NCI-H510A treated with DMSO at 0.1 percent for 48 hours (cell line): ENCODE results near the gene BRIP1.
A peak's percentile ranks its signal among the peaks of the same experiment; 100 is the strongest.

ENCODE experiments used
- DNase-seq: peaks from one replicate; lab custom pipeline; 2025; lab: John Stamatoyannopoulos, UW

The BRIP1 gene

DNA sequence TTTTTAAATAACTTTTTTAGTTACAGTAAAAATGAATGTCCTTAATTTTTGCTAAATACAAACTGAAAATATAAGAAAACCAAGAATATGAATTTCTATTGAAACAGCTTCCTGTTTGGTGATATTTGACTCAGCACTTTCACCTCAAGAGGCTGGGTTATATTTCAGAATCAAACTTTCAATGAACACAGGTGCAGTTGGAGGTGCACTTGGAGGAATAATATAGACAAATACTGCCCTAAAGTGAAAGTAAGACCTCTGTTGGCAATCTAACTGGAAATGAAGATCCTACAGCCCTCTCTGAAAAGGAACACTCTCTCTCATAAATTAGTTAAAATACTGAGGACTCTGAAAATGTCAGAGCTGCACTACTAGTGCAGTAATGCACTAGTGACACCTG lies 106.2 kb downstream of the BRIP1 start:
- DNase-seq, result peak; percentile 8

DNA sequence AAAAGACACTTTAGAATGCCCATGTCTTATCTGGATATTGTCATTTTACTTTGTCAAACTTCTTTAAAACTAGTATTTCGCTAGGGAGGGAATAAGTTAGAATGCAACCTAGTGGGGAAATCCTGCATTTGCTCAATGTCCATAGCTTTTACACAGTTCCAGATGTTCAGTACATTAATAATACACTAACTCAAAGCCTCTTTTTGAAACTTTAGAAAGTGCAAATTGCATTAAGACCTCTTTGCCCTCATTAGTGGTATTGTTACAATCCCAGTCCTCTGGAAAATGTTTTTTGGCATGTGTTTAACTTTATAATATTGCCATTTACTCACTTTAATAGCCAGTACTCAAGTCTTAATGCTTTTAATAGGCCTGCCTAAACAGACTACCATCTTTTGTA lies 106.8 kb downstream of the BRIP1 start:
- DNase-seq, result no peak

DNA sequence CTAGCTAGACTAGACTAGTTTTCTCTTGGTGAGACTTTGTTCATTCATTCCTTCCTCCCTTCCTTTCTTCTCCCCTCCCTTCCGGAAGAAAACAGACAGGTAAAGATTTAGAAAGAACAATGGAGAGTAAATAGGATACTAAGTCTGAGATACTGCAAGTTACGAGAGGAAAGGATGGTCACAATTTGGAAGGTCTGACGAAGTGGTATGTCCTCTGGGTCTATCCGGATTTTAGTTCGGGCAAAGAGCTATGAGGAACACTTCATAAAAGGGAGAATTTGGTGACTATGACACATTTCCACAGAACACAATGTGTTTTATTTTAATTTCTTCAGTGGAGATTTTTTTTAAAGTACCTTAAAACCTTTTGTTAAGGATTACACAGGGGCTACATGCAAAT lies 107.7 kb downstream of the BRIP1 start:
- DNase-seq, result no peak

DNA sequence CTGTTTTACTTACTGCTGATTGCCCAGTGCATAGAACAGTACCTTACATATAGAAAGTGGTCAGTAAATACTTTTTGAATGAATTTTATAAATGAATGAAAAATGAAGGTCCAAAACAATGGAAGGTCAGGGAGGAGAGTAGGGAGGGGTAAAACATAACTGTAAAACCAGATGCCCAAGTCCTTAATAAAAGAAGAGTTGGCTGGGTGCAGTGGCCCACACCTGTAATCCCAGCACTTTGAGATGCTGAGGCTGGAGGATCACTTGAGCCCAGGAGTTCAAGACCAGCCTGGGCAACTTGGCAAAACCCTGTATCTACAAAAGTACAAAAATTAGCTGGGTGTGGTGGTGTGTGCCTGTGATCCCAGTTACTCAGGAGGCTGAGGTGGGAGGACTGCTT lies 108.2 kb downstream of the BRIP1 start:
- no peak for DNase-seq

DNA sequence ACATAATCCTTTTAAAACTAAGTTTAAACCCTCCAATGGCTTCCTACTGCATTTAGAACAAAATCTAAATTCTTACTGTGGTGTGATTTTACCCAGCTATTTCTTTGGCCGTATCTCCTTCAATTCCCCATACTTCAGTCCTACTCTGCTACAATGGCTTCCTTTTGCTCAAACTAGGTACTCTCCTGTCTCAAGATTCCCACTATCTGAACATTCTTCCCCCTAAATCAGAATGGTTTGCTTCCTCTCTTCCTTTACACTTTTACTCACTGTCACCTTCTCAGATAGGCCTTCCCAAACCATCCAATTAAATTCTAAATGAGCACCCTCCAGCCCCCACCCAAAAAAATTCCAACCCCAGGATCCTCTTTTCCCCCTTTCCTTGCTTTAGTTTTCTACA lies 109.2 kb downstream of the BRIP1 start:
- DNase-seq, result no peak

DNA sequence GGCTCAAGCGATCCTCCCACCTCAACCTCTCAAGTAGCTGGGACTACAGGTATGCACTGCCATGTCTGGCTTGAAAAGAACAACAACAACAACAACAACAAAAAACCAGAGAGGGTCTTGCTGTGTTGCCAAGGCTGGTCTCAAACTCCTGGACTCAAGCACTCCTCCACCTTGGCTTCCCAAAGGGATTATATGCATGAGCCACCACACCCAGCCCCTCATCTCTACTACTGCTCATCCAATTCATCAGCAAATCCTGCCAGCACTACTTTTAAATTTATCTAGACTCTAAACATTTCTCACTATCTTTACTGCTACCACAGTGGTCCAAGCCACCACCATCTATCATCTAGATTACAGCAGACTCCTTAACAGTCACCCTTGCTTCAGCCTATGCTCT lies 109.6 kb downstream of the BRIP1 start:
- no peak for DNase-seq

DNA sequence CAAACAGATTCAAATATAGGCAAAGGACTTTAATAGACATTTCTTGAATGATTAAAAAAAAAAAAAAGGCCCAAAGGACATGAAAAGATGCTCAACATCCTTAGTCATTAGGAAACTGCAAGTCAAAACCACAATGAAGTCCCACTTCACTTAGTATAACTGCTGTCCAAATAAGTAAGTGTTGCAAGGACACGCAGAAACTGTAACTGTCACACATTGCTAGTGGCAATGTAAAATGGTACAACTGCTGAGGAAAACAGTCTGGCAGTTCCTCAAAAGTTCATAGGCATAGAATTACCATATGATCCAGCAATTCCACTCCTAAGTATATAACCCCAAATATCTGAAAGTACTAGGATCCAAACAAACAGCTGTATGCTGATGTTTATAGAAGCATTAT lies 112.7 kb downstream of the BRIP1 start:
- DNase-seq, result no peak

DNA sequence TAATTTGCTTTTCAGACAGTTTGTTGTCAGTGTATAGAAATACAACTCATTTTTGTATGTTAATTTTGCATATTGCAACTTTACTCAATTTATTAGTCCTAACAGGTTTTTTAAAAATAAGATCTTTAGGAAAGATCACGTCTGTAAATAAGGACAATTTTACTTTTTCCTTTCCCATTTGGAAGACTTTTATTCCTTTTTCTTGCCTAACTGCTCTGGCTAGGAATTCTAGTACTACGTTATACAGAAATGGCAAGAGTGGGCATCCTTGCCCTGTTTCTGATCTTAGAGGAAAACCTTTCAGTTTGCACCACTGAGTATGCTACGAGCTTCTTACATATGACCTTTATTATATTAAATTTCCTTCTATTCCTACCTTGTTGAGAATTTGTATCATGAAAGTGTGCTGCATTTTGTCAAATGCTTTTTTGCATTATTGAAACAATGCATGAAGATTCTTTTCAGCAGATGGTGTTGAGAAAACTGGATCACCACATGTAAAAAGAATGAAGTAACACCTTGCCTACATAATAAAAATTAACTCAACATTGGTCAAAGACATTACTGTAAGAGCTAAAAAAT lies 113.4 kb downstream of the BRIP1 start:
- no peak for DNase-seq

DNA sequence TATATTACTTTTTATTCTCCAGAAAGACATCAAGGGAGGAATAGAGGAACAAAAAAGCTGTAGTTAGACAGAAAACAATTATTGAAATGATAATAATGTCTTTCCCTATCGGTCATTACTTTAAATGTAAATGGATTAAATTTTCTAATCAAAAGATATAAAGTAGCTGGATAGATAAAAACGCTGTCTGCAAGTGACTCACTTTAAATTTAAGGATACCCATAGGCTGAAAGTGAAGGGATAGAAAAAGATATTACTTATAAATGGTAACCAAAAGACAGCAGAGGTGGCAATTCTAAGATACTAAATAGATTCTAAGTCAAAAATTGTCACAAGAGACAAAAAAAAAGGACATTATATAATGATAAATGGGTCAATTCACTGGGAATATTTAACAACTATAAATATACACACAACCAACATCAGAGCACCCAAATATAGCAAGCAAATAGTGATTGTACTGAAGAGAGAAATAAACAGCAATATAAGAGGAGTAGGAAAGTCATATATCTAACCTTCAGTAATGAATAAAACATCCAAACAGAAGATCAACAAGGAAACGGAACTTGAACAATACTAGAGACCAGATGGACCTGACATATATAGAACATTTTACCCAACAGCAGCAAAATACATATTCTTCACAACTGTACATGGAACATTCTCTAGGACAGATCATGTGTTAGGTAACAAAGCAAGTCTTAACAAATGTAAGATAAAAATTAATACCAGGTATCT lies 116.9 kb downstream of the BRIP1 start:
- no peak for DNase-seq

DNA sequence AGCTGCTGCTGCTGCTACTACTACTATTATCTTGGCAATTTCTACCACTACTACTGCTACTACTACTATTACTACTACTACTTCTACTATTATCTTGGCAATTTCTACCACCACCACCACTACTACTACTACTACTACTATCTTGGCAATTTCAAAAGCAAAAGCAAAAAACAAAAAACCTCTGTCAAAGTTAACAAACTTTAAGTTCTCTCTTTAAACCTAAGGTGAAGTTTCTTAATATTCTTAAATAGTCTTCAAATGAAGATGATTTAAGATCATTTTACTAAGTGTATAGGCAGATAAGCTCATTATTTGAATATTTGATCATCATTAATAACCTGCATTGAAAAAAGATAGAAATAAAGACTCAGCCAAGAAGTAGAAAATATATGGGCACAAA lies 118.5 kb downstream of the BRIP1 start:
- no peak for DNase-seq

DNA sequence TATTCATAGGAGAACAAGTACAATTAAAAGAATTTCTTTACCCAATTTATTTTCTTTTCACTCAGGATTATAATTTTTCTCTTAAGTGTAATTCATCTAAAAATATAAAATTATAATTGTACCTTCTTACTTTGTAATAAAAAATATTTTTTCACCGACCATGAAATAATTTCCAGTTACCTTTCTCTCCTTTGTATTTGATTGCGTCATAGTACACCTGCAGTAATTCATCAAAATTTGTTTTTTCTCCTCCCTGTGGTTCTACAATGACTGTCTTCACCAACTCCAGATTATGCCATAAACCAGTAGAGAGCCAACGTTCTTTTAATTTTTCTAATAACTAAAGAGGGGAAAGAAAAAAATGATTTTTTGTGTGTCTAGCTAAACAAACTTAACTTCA lies 119.1 kb downstream of the BRIP1 start:
- no peak for DNase-seq

DNA sequence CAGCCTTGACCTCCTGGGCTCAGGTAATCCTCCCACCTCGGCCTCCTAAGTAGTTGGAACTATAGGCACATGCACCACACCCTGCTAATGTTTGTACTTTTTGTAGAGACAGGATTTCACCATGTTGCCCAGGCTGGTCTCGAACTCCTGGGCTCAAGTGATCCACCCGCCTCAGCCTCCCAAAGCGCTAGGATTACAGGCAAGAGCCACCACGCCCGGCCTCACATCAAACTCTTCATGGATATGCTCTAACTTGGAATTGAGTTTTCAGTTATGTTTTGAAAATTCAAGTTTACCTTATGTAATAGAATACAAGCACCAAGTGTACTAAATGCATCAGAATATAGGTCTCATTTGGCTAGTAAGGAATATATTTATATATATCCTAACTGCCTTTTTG lies 119.6 kb downstream of the BRIP1 start:
- DNase-seq, result no peak

DNA sequence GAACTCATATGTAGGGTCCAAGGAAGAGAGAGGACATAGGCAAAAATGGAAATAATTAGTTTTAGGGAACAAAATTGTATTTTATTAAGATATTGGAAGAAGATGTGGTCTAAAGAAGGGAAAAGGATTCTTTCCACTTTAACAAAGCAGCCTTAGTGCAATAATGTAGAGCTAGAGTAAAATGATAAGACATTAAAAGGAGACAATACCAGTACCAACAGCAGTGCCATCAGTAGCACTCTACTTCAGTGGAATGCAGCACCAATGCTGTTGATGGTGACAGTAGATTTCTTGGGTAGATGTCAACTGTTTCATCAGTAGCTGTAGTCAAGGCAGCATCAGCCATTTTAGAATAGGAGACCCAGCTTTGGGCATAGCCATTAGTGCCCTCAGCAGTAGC lies 124.3 kb downstream of the BRIP1 start:
- DNase-seq, result no peak

DNA sequence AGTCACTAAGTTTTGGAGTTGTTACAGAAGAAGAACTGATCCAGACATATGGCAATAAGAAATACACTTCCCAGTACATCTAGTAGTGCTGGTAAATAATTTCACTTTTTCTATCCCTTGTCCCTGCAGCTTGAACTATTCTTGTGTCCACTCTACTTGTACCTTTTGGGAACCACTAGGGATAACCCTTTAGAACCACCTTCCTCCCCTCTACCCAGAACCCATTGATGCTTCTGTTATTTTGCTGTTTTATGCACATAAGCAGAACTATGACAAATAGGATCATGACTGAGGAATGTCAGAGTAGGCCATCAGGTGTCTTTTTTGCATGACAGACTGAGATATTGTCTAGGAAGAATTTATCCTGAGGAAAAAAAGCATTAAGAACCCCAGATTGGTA lies 125.1 kb downstream of the BRIP1 start:
- no peak for DNase-seq

DNA sequence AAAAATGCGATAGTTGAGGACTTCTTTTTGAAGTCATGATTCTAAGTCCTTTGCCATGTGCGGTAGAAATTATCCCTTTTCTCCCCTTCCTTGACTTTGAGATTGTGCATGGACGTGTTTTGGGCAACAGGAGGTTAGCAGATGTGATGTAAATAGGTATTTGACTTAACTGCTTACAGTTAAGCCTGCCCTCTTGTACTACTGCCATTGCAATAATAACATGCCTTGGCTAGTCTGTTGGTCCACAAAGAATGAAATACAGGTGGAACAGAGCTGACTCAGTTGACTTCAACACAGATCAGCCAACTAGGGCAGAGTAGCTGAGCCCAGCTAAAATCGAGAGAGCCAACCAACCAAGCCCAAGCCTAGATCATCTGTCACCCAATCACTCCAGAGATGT lies 125.5 kb downstream of the BRIP1 start:
- no peak for DNase-seq

DNA sequence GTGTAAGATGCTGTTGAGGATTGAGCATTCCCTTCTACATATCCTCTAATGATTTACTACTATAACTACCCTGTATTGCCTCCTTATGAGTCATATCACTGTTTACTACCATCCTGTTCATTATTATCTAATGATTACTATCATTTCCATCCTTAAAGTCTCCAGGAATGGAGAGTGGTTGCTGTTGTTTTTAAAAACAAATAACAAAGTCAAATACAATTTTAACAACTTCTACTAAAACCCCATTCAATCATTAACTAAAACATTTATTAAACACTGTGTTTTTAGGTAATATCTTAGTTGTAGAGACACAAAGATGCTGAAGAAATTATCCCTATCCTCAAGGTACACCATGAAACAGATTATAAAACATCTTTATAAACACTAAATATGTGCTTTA lies 126.9 kb downstream of the BRIP1 start:
- no peak for DNase-seq

DNA sequence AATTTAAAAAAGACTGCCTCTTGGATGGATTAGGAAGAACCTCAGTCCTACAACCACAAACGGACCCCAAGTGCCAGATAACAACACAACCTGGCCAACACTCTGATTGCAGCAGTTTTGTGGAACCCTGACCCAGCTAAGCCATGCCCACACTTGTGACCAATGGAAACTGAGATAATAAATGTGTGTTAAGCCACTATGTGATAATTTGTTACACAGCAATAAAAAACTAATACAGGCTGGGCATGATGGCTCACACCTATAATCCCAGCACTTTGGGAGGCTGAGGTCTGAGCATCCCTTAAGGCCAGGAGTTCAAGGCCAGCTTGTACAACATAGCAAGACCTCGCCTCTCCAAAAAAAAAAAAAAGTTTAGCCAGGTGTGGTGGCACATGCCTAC lies 127.5 kb downstream of the BRIP1 start:
- DNase-seq, result no peak

DNA sequence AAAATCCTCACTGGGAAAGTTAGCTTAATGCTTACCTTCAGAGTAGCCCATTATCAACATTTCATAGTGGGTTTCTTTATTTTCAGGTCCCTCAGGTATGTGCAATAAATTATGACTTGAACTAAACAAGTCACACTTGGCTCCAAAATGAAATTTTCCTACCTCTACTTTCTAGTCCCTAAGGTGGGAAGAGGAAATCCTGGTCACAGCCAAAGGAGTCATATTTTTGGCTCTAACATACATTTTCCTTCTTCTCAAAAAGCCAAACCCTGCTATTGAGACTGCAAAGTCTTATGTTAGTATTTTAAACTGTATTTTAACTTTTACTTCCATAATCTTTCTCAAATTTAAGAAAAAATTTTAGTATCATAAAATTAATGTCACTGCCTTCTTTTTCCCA lies 128.9 kb downstream of the BRIP1 start:
- DNase-seq, result no peak

DNA sequence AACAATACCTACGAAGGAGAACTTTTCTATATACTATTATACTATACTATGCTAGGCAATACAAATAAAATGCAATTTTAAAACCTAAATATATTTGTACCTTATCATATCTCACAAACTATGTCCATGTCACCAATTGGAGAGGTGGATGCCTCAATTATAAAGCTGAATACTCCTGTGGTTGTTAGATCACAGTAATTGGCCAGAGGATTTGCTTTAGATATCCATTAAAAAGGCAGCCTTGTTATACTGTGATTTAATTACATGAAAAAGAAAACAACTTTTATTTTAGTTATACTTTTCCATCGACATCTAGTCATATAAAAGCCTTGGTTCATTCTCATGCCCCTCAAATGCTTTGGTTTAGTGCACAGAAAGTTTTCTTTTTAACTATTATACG lies 129.3 kb downstream of the BRIP1 start:
- DNase-seq, result no peak

DNA sequence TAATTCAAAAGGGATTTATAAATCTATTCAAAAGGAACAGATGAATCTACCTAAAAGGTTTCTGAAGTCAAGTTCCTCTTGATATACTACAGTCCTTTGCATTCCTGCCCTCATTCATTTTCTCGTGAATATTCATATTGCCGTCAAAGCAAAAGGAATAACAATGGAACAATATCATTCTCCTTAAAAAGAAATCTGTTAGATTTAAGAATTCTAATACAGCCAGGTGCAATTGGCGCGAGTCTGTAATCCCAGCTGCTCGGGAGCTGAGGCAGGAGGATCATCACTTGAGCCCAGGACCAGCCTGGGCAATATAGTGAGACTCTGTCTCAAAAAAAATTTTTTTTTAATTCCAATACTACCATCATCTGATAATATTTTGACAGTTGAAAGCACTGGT lies 130.3 kb downstream of the BRIP1 start:
- no peak for DNase-seq

DNA sequence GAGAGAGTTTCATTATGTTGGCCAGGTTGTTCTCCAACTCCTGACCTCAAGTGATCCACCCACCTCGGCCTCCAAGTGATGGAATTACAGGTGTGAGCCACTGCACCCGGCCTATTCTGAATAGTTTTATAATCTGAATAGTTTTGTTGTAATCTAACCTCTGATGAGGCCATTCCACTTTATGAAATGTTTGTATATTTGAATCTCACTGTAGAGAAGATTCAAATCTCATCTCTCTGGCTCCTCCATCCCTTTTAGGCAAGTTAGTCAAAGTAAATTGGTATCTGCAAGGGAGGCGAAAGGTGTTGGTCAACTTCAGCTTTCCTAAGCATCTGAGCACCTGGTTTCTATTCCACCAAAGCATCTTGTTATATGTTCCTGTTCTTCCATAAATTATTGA lies 131.2 kb downstream of the BRIP1 start:
- no peak for DNase-seq

DNA sequence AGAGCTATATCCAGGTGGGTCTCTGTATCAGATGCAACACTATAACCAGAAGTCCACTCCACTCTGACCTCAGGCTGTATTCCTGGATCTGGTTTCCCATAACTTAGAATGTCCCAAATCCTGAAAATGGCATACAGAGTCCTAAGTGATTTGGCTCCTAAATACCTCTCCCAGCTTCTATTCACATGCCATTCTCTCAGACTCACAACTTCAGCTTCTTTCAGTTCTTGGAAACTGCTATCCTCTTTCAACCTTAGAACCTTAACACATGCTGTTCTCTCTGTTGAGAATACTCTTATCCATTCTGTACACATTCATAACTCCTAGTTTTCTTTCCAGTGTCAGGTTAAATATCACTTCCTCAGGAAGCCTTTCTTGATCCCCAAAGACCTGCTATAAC lies 132.0 kb downstream of the BRIP1 start:
- DNase-seq, result no peak

DNA sequence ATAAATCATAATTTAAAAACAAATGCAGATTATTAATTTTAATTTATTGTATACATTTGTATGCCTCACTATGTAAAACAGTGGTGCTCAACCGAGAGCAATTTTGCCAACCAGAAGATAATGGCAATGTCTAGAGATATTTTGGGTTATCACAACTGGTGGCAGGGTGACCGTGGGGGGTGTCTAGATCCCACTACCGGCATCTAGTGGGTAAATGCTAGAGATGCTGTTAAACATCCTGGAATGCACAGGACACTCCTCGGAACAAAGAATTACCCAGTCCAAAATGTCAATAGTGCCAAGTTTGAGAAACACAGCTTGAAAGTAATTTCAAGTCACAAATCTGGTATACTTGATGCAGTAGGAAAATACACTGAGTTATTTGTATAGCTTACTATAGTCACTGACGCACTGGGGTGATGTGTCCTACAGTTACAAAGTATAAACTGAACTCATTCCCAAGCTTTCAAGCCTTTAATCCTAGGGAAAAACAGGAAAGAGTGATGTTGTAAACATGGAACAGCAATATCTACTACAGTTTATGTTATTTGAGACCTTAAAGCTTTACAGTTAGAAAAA lies 133.5 kb downstream of the BRIP1 start:
- DNase-seq, result no peak

DNA sequence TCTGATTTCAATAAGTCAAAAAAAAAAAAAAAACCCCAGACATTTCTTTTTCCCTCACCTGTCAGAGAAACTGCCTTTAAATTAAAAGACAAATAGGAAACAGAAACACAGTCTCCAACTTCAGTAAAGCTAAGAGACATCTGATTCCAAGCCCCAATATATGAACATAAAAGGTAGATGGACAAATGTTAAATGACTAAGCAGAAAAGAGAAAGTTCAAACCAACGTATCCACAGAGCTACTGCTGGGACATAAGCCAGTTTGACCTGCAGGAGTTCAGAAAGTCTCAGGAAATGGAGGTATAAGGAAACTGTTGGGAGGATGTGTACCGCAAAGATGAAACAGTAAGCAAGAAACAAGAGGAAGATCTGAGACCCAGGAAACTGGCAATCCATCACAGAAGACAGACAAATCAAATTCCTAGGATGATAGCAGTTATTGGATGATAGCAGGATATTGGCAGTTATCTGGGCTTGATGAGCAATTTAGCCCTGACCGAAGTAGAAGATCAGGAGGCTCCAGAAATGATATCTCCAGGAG lies 135.0 kb downstream of the BRIP1 start:
- DNase-seq, result no peak
